GM21825 (cell line): ENCODE results near the gene IL11RA.
A peak's percentile ranks its signal among the peaks of the same experiment; 100 is the strongest.
"Not testable (repeated sequence)": the region's sequence is repeated elsewhere in the genome, so short reads cannot be mapped to it uniquely, and the experiment has no call there.

Experiments
- ATAC-seq: cut with Tn5 transposase; IDR thresholded peaks from one replicate; pipeline ENCODE4 v1.9.1; 2021; ENCODE audit warnings: mild to moderate bottlenecking, moderate library complexity; ENCODE audit not compliant: unreplicated experiment

IL11RA gene

GRCh38 chr9:34628656-34629490 lies 23.1 kb upstream of the IL11RA start, which contains the start of gene ARID3C:
TSS of gene ARID3C (minus strand) at chr9:34629066. CDS start at chr9:34628014, 1,052 bp downstream.
- ATAC-seq, result no peak

DNA sequence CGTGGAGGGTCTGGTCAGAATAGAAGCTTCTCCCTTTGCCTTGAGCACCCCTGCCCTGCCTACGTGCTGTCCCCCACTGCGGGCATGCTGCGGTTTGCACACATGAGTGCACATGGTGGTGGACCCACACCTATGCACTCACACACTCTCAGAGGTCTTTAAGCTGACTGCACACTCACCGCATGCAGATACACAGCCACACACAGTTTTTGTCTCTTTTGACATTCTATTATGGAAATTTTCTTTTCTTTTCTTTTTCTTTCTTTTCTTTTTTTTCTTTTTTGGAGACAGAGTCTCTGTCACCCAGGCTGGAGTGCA lies 22.5 kb upstream of the IL11RA start:
- no peak for ATAC-seq

- no peak for ATAC-seq
Measured at GRCh38 chr9:34630402-34631154, 21.4 kb upstream of the IL11RA start.

GRCh38 chr9:34633166-34633565 lies 18.8 kb upstream of the IL11RA start:
- ATAC-seq, result no peak

- peak; percentile 31 for ATAC-seq
Measured at GRCh38 chr9:34633851-34634550, 18.0 kb upstream of the IL11RA start.

- no peak for ATAC-seq
Measured at GRCh38 chr9:34634551-34635248, 17.3 kb upstream of the IL11RA start.

DNA sequence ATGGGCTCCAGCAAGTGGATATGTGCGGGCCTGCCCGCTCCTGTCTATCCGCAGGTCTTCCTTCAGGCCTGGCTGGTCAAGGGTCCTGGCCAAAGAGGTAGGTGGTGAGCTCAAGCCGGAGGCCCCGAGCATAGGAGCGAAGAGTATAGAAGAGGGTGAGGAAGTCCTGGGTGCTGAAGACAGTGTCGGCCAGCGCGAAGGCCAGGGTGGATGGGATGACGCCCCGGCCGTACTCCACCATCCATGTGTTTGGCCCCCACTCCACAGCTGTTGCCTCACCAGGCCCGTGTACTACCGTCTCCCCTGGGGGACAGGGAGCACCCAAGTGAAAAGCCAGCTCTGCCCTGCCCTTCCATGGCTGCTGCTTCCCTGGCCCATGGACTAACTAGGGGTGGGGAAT lies 16.4 kb upstream of the IL11RA start:
- no peak for ATAC-seq

DNA sequence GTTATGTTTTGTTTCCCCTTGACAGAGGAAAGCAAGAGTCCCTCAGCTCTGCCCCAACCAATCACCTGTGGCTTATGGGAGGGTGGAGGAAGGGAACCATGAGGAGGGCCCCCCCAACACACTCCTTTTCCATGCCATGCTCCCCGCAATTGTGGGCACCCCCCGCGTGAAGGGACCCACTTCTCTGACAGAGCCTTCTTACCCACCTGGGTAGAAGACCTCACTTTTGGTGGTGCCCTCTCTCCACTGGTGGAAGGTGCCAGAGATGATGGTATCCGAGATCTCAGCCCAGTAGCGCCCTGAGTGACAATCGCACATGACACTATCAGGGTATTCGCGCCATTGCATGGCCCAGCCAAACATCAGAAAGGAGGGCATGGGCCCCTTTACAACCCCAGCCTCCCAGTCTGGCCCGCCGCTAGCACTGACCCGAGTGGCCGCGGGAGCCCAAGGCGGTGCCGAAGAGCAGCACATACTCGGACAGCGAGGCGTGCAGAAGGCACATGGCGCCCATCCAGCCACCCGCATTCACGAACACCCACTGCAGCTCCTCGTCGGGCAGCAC lies 15.1 kb upstream of the IL11RA start:
- no peak for ATAC-seq

DNA sequence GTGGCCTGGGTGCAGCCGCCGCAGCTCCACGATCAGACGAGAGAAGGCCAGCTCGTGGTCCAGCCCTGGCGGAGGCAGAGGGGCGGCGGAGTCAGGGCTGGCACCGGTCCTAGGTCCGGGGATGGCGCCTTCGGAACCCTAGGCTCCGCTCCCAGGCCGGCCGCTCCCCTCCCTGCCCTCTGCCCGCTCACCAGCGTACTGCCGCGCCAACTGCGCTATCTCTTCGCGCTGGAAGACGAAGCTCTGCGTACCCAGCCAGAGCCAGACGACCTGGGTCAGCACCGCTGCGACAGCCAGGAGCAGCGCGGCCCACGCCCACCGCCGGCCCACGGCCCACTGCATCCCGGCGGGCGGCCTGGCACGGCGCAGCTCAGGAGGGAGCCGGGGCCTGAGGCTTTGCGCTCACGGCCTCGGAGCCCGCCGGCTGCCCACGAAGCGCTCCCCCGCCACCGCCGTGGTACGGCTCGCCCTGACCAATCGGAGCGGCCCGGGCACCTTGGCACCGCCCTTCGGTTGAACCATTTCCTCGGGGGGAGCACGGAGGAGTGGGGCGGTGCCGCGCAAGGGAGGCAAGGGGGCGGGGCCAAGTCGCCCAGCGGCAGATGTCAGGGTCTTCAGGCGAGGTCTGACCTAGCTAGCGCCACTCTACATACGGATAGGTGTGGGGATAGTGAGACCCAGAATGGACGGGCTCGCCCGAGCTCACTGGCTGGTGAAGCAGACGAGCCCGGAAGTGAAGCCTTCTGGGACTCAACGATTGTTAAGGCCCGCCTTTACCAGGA lies 14.4 kb upstream of the IL11RA start, which contains the start of gene SIGMAR1:
TSS of gene SIGMAR1 (minus strand) at position 432 of the 782 bp plus-strand sequence. CDS start at position 342, 90 bp downstream.
- peak; percentile 89 for ATAC-seq

DNA sequence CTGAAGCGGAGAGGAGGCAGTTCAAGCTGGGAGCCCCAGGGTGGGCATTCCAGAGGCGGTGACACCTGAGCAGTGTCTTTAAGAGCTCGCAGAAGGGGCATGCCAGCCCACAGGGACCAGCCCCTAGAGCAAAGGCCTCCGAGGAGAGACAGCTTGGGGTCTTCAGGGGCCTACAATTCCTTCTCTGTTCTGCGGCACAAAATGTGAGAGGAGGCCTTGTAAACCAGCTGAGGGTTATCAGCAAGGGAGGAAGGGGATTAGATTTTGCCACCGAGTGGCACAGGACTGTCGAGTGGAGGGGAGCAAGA lies 13.9 kb upstream of the IL11RA start:
- no peak for ATAC-seq

DNA sequence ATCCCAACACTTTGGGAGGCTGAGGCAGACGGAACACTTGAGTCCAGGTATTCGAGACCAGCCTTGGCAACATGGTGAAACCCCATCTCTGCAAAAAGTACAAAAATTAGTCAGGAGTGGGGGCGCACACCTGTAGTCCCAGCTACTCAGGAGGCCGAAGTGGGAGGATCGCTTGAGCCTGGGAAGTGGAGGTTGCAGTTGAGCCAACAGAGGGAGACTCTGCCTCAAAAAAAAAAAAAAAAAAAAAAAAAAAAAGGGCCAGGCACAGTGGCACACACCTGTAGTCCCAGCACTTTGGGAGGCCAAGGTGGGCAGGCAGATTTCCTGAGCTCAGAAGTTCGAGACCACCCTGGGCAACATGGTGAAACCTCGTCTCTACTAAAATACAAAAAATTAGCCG lies 12.7 kb upstream of the IL11RA start:
- not testable (repeated sequence) for ATAC-seq

- no peak for ATAC-seq
Measured at GRCh38 chr9:34642679-34643078, 9.3 kb upstream of the IL11RA start.

DNA sequence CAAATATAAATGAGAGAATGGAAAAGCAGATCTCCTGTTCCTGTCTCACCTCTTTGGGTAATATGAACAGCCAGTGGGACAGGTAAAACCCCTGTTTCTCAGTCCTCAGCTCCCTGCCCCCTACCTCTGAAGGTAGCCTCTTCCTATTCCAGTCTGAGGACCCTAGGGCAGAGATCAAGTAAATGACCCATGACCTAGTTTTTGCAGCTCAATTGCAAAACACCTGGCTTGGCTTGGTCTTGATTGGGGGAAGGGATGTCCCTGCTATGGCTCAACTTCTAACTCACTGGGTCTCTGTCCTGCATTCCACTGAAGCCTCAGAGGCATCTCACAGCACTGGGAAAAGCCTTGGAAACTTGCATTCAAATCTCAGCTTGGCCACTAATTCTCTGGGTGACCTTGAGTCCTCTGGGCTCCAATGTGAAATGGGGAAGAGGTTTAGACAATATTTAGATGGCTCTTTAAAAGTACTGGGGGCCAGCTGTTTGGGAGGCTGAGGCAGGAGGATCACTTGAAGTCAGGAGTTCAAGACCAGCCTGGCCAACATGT lies 7.1 kb upstream of the IL11RA start:
- ATAC-seq, result no peak

- peak; percentile 85 for ATAC-seq
Measured at GRCh38 chr9:34646211-34647083, 5.5 kb upstream of the IL11RA start, which contains the start of gene GALT. TSS of gene GALT (plus strand) at chr9:34646675. CDS start at chr9:34646705, 30 bp downstream.

GRCh38 chr9:34647084-34647403 lies 4.9 kb upstream of the IL11RA start:
- ATAC-seq, result no peak

- no peak for ATAC-seq
Measured at GRCh38 chr9:34647651-34648050, 4.3 kb upstream of the IL11RA start.

GRCh38 chr9:34648673-34649072 lies 3.3 kb upstream of the IL11RA start:
- no peak for ATAC-seq

- no peak for ATAC-seq
Measured at GRCh38 chr9:34650816-34651215, 1.2 kb upstream of the IL11RA start.

- no peak for ATAC-seq
Measured at GRCh38 chr9:34651321-34651720, 664 bp upstream of the IL11RA start.
